SK-N-SH treated with all-trans-retinoic acid at 6 μM for 48 hours (cell line): ENCODE results near the gene GGTLC1.

Experiments used
- ATAC-seq: fragments of 200-7000 bp; cut with Tn5 transposase; 3 replicates; pipeline ENCODE4 v1.9.1; 2020; ENCODE audit warnings: mild to moderate bottlenecking, moderate library complexity
- ARNTL ChIP-seq: fragments of 450-650 bp; formaldehyde crosslinking; IDR thresholded peaks from 2 replicates; pipeline ENCODE4 v1.5.0; 2020; ENCODE audit warnings: low read depth, mild to moderate bottlenecking, moderate library complexity, borderline replicate concordance
- CREB5 ChIP-seq: fragments of 250-450 bp; sonication (Bioruptor Pico); IDR thresholded peaks from 2 replicates; pipeline ENCODE4 v1.5.1; 2020; ENCODE audit warnings: low read depth, mild to moderate bottlenecking, moderate library complexity
- CSDC2 ChIP-seq: fragments of 250-450 bp; sonication (Bioruptor Pico); IDR thresholded peaks from 2 replicates; pipeline ENCODE4 v1.5.0; 2020; ENCODE audit warnings: mild to moderate bottlenecking, moderate library complexity
- CSRNP3 ChIP-seq: fragments of 250-450 bp; sonication (Bioruptor Pico); IDR thresholded peaks from 2 replicates; pipeline ENCODE4 v1.5.1; 2021; ENCODE audit warnings: mild to moderate bottlenecking, moderate library complexity
- GLIS3 ChIP-seq: fragments of 250-450 bp; sonication (Bioruptor Pico); IDR thresholded peaks from 2 replicates; pipeline ENCODE4 v1.5.0; 2020; ENCODE audit warnings: mild to moderate bottlenecking, moderate library complexity
- ISL1 ChIP-seq: fragments of 250-450 bp; sonication (Bioruptor Pico); IDR thresholded peaks from 2 replicates; pipeline ENCODE4 v2.1.2; 2022; ENCODE audit warnings: mild to moderate bottlenecking, moderate library complexity
- PATZ1 ChIP-seq: fragments of 250-450 bp; sonication (Bioruptor Pico); IDR thresholded peaks from 2 replicates; pipeline ENCODE4 v1.8.0; 2020; ENCODE audit warnings: mild to moderate bottlenecking, moderate library complexity, borderline replicate concordance
- POU6F1 ChIP-seq: fragments of 250-450 bp; sonication (Bioruptor Pico); IDR thresholded peaks from 2 replicates; pipeline ENCODE4 v1.8.0; 2021; ENCODE audit warnings: low read depth, mild to moderate bottlenecking, moderate library complexity, borderline replicate concordance
- PPARA ChIP-seq: fragments of 250-450 bp; sonication (Bioruptor Pico); IDR thresholded peaks from 2 replicates; pipeline ENCODE4 v1.5.0; 2020; ENCODE audit warnings: mild to moderate bottlenecking, borderline replicate concordance
- RARB ChIP-seq: fragments of 250-450 bp; sonication (Bioruptor Pico); IDR thresholded peaks from 2 replicates; pipeline ENCODE4 v1.8.0; 2021; ENCODE audit warnings: mild to moderate bottlenecking, moderate library complexity
- SNAI2 ChIP-seq: fragments of 250-450 bp; sonication (Bioruptor Pico); IDR thresholded peaks from 2 replicates; pipeline ENCODE4 v1.5.0; 2020; ENCODE audit warnings: mild to moderate bottlenecking, moderate library complexity
- TCF4 ChIP-seq: fragments of 250-450 bp; sonication (Bioruptor Pico); IDR thresholded peaks from 2 replicates; pipeline ENCODE4 v1.8.0; 2021; ENCODE audit warnings: mild to moderate bottlenecking, moderate library complexity, borderline replicate concordance
- TOX ChIP-seq: fragments of 250-450 bp; sonication (Bioruptor Pico); IDR thresholded peaks from 2 replicates; pipeline ENCODE4 v1.8.0; 2021; ENCODE audit warnings: mild to moderate bottlenecking, moderate library complexity, borderline replicate concordance
- TSHZ2 ChIP-seq: fragments of 250-450 bp; sonication (Bioruptor Pico); IDR thresholded peaks from 2 replicates; pipeline ENCODE4 v1.5.0; 2020; ENCODE audit warnings: mild to moderate bottlenecking, moderate library complexity
- ZFP3 ChIP-seq: fragments of 250-450 bp; sonication (Bioruptor Pico); IDR thresholded peaks from 2 replicates; pipeline ENCODE4 v1.5.0; 2020; ENCODE audit warnings: mild to moderate bottlenecking, moderate library complexity
- ZFP30 ChIP-seq: fragments of 450-650 bp; formaldehyde crosslinking; IDR thresholded peaks from 2 replicates; pipeline ENCODE4 v1.5.0; 2022; ENCODE audit warnings: mild to moderate bottlenecking, moderate library complexity
- ZNF565 ChIP-seq: fragments of 450-650 bp; formaldehyde crosslinking; conservative IDR thresholded peaks from 2 replicates; pipeline ENCODE4 v1.5.0; 2020; ENCODE audit warnings: low read depth, mild to moderate bottlenecking, moderate library complexity
- ZNF70 ChIP-seq: fragments of 450-650 bp; formaldehyde crosslinking; IDR thresholded peaks from 2 replicates; pipeline ENCODE4 v1.5.0; 2020; ENCODE audit warnings: mild to moderate bottlenecking, moderate library complexity
- ZNF8 ChIP-seq: fragments of 450-650 bp; formaldehyde crosslinking; IDR thresholded peaks from 2 replicates; pipeline ENCODE4 v1.5.0; 2020; ENCODE audit warnings: mild to moderate bottlenecking, moderate library complexity

GGTLC1 gene

GRCh38 chr20:23963941-23964340 is 24.6 kb downstream of the GGTLC1 start:
- no peak for TF ChIP-seq ZNF70 (CRISPR knock-in tag)
- no peak for TF ChIP-seq ZNF565 (CRISPR knock-in tag)
- no peak for TF ChIP-seq ARNTL (CRISPR knock-in tag)
- TF ChIP-seq ISL1, result no peak
- TF ChIP-seq ZNF8 (CRISPR knock-in tag), result no peak
- no peak for TF ChIP-seq TOX (CRISPR knock-in tag)
- TF ChIP-seq, all 23 proteins: peak for 0
- no peak for ATAC-seq

GRCh38 chr20:23962272-23962671 is 26.3 kb downstream of the GGTLC1 start:
- ATAC-seq, result no peak
- TF ChIP-seq CSDC2 (CRISPR knock-in tag), result no peak
- TF ChIP-seq CREB5 (CRISPR knock-in tag), result no peak
- no peak for TF ChIP-seq ZNF70 (CRISPR knock-in tag)
- no peak for TF ChIP-seq POU6F1
- no peak for TF ChIP-seq RARB (CRISPR knock-in tag)
- TF ChIP-seq ZNF565 (CRISPR knock-in tag), result no peak
- no peak for TF ChIP-seq ZFP3 (CRISPR knock-in tag)
- TF ChIP-seq PATZ1 (CRISPR knock-in tag), result no peak
- no peak for TF ChIP-seq ISL1
- TF ChIP-seq ARNTL (CRISPR knock-in tag), result no peak
- TF ChIP-seq ZNF8 (CRISPR knock-in tag), result no peak
- TF ChIP-seq TOX (CRISPR knock-in tag), result no peak
- no peak for TF ChIP-seq CSRNP3 (CRISPR knock-in tag)
- no peak for TF ChIP-seq TSHZ2

GRCh38 chr20:23959054-23959453 is 29.5 kb downstream of the GGTLC1 start:
- ATAC-seq, result no peak
- TF ChIP-seq PPARA (CRISPR knock-in tag) (no peak), TSHZ2 (no peak), CREB5 (CRISPR knock-in tag) (no peak), ZFP30 (CRISPR knock-in tag) (no peak), TCF4 (CRISPR knock-in tag) (no peak), GLIS3 (no peak), SNAI2 (no peak), CSRNP3 (CRISPR knock-in tag) (no peak), POU6F1 (no peak)
